WERI-Rb-1 (cell line): ENCODE results near the gene PADI2.

Experiments used
- DNase-seq: peaks from one replicate; pipeline ENCODE4 v3.0.0-alpha.2; 2020
- H3K27ac ChIP-seq: fragments of 250-450 bp; sonication (Bioruptor Pico); 2 replicates; pipeline ENCODE4 v1.5.1; 2020; ENCODE audit warnings: mild to moderate bottlenecking, moderate library complexity
- H3K27me3 ChIP-seq: fragments of 250-450 bp; sonication (Bioruptor Pico); 2 replicates; pipeline ENCODE4 v1.5.1; 2021; ENCODE audit warnings: mild to moderate bottlenecking, low read depth, moderate library complexity; ENCODE audit not compliant: insufficient read depth, severe bottlenecking
- H3K36me3 ChIP-seq: fragments of 250-450 bp; sonication (Bioruptor Pico); 2 replicates; pipeline ENCODE4 v1.5.1; 2020; ENCODE audit warnings: mild to moderate bottlenecking, moderate library complexity
- H3K4me3 ChIP-seq: 2 replicates; pipeline ENCODE4 v1.5.1; 2011; ENCODE audit warnings: low read depth, mild to moderate bottlenecking, control low read depth, low read length
- H3K9me3 ChIP-seq: fragments of 250-450 bp; sonication (Bioruptor Pico); 2 replicates; pipeline ENCODE4 v1.5.1; 2021; ENCODE audit warnings: mild to moderate bottlenecking, moderate library complexity; ENCODE audit not compliant: severe bottlenecking
- TF ChIP-seq, protein P1 (sequence below): IDR thresholded peaks from 2 replicates; pipeline ENCODE4 v1.5.1; 2011; ENCODE audit warnings: low read depth, mild to moderate bottlenecking, control low read depth, inconsistent platforms, low read length

Gene PADI2

DNA sequence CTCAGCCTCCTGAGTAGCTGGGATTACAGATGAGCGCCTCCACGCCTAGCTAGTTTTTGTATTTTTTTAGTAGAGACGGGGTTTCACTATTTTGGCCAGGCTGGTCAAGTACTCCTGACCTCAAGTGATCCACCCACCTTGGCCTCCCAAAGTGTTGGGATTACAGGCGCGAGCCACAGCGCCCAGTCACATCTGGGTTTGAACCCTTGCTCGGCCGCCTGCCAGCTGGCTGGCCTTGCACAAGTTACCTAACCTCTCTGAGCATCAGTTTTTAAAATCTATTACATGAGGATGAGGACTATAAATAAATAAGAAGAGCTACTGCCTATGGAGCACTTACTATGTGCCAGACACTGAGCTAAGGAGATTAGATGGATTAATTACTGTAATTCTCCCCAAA, 17.7 kb upstream of the PADI2 start:
- Histone ChIP-seq H3K9me3 (no peaks in the 10 kb centered on the region), H3K27me3 (no peaks in the 10 kb centered on the region), H3K27ac (no peak overlapping the region), H3K36me3 (no peaks in the 10 kb centered on the region), H3K4me3 (no peak overlapping the region)
- TF ChIP-seq, protein P1, sequence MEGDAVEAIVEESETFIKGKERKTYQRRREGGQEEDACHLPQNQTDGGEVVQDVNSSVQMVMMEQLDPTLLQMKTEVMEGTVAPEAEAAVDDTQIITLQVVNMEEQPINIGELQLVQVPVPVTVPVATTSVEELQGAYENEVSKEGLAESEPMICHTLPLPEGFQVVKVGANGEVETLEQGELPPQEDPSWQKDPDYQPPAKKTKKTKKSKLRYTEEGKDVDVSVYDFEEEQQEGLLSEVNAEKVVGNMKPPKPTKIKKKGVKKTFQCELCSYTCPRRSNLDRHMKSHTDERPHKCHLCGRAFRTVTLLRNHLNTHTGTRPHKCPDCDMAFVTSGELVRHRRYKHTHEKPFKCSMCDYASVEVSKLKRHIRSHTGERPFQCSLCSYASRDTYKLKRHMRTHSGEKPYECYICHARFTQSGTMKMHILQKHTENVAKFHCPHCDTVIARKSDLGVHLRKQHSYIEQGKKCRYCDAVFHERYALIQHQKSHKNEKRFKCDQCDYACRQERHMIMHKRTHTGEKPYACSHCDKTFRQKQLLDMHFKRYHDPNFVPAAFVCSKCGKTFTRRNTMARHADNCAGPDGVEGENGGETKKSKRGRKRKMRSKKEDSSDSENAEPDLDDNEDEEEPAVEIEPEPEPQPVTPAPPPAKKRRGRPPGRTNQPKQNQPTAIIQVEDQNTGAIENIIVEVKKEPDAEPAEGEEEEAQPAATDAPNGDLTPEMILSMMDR = no peak
- no peak for DNase-seq

- Histone ChIP-seq H3K27ac (no peak overlapping the region), H3K9me3 (no peaks in the 10 kb centered on the region), H3K36me3 (no peaks in the 10 kb centered on the region), H3K4me3 (no peak overlapping the region), H3K27me3 (no peaks in the 10 kb centered on the region)
- TF ChIP-seq, protein P1 = no peak
- no peak for DNase-seq
Measured at GRCh38 chr1:17136145-17136544, 16.9 kb upstream of the PADI2 start.

DNA sequence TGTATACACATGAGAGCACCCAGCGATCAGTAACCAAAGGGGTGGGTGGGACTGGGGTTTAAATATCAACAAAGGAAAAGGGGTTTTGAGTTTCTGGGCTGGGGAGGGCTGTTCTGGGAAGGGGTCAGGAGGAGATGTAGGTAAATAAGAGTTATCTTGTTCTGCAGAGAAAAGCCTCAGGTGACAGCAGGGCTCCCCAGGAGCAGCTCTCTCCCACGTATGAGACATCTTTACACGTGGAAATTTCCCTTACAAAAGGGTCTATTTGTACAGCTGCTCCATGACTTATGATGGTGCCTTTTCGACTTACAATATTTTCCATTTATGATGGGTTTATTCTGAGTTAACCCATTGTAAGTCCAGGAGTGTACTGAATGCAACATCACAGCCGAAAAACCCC, 16.3 kb upstream of the PADI2 start:
- no peak overlapping the region for H3K27ac ChIP-seq
- TF ChIP-seq, protein P1 = no peak
- H3K9me3 ChIP-seq = no peaks in the 10 kb centered on the region
- no peak for DNase-seq
- H3K36me3 ChIP-seq = no peaks in the 10 kb centered on the region
- no peaks in the 10 kb centered on the region for H3K27me3 ChIP-seq
- H3K4me3 ChIP-seq = no peak overlapping the region

DNA sequence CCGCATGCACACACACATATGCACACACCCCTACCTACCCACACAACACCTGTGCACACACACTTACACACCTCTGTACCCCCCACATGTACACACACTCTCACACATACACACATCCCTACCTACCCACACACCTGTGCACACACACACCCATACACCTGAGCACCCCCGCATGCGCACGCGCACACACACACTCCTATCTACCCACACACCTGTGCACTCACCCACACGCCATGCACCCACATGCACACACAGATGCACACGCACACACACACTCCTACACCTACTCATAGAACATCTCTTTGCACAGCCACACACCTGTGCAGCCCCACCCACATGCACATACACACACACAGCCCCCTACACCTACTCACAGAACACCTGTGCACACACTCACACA, 15.5 kb upstream of the PADI2 start:
- Histone ChIP-seq H3K9me3 (no peaks in the 10 kb centered on the region), H3K27me3 (no peaks in the 10 kb centered on the region), H3K27ac (no peak overlapping the region), H3K36me3 (no peaks in the 10 kb centered on the region), H3K4me3 (no peak overlapping the region)
- TF ChIP-seq, protein P1 = no peak
- no peak for DNase-seq

DNA sequence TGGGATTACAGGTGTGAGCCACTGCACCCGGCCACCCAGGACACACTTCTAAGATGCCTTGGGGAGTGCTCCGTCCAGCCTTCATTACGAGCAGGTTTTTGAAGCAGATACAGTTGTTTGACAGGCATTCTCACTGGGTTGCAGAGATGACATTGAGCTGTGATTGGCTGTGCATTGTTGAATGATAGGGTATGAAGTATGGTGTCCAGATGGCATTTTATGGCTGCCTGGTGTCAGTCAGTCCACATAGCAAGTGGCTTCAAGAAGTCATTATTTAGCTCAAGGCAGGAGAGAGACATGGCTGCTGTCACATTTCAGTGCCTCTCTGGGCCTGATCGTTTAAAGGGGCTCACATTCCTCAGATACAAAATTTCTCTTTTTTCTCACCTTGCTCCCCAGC, 14.8 kb upstream of the PADI2 start:
- TF ChIP-seq, protein P1 = no peak
- no peak overlapping the region for H3K4me3 ChIP-seq
- no peaks in the 10 kb centered on the region for H3K36me3 ChIP-seq
- no peak for DNase-seq
- H3K27me3 ChIP-seq = no peaks in the 10 kb centered on the region
- H3K27ac ChIP-seq = no peak overlapping the region
- H3K9me3 ChIP-seq = no peaks in the 10 kb centered on the region

DNA sequence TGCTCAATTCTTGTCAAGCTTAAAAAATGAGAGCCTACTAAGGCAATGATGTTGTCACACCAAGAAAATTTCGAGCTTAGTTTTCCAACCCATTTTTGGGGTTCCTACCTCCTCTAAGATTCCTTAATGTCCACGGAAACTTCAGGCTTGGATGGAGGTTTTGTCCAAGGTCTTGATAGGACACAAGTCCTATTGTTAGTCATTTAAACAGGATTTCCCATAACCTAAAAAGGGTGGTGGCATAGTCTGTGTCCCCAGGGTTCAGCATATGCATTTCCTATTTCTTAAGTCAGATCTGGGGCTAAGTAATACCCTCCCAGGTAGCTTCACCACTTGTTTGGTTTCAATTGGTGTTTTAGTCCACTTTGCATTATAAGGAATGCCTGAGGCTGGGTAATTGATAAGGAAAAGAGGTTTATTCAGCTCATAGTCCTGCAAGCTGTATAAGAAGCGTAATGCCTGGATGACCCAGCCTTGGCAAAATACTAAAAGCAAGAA, 10.9 kb upstream of the PADI2 start:
- no peaks in the 10 kb centered on the region for H3K36me3 ChIP-seq
- TF ChIP-seq, protein P1 = no peak
- no peaks in the 10 kb centered on the region for H3K27me3 ChIP-seq
- H3K4me3 ChIP-seq = no peak overlapping the region
- DNase-seq = no peak
- H3K27ac ChIP-seq = no peak overlapping the region
- no peaks in the 10 kb centered on the region for H3K9me3 ChIP-seq
